Mesenchymal stem cell (in vitro differentiated cells and primary cell): ENCODE data around the gene HYDIN.

Experiments used
- DNase-seq: peaks from one replicate; pipeline ENCODE4 v3.0.0-alpha.2; 2013
- H2AFZ ChIP-seq: one replicate; pipeline ENCODE4 v1.6.1; 2013; ENCODE audit warnings: low read depth, mild to moderate bottlenecking, control low read depth, inconsistent platforms, low read length, moderate library complexity
- H2AK5ac ChIP-seq: 2 replicates; pipeline ENCODE4 v1.6.1; 2013; ENCODE audit warnings: low read length, moderate library complexity, mild to moderate bottlenecking, inconsistent platforms; ENCODE audit not compliant: severe bottlenecking
- H2BK120ac ChIP-seq: one replicate; pipeline ENCODE4 v1.6.1; 2013; ENCODE audit warnings: low read depth, mild to moderate bottlenecking, inconsistent platforms, low read length, moderate library complexity
- H2BK12ac ChIP-seq, 2 experiments: one replicate each; pipeline ENCODE4 v1.6.1; 2013; ENCODE audit warnings: inconsistent platforms in 2 of 2, low read length in 2 of 2, mild to moderate bottlenecking in 2 of 2, moderate library complexity in 2 of 2, control low read depth in 1 of 2
- H2BK15ac ChIP-seq: one replicate; pipeline ENCODE4 v1.6.1; 2013; ENCODE audit warnings: mild to moderate bottlenecking, low read depth, inconsistent platforms; ENCODE audit not compliant: poor library complexity, severe bottlenecking
- H2BK5ac ChIP-seq: 2 replicates; pipeline ENCODE4 v1.6.1; 2013; ENCODE audit warnings: low read depth, mild to moderate bottlenecking, low read length, control low read depth, inconsistent platforms; ENCODE audit not compliant: poor library complexity, severe bottlenecking
- H3K14ac ChIP-seq, 2 experiments: one replicate each; pipeline ENCODE4 v1.6.1; 2013; ENCODE audit warnings: inconsistent platforms in 2 of 2, low read length in 2 of 2, control low read depth in 1 of 2, mild to moderate bottlenecking in 1 of 2, moderate library complexity in 1 of 2
- H3K18ac ChIP-seq, 2 experiments: one replicate each; pipeline ENCODE4 v1.6.1; 2013; ENCODE audit warnings: inconsistent platforms in 2 of 2, low read length in 2 of 2, control low read depth in 1 of 2, low read depth in 1 of 2, mild to moderate bottlenecking in 1 of 2
- H3K23ac ChIP-seq, 2 experiments: one replicate each; pipeline ENCODE4 v1.6.1; 2013; ENCODE audit warnings: inconsistent platforms in 2 of 2, low read length in 2 of 2, mild to moderate bottlenecking in 2 of 2, moderate library complexity in 2 of 2, control low read depth in 1 of 2
- H3K27ac ChIP-seq: 2 replicates; pipeline ENCODE4 v1.5.1; 2013; ENCODE audit warnings: mild to moderate bottlenecking, moderate library complexity, low read length, control low read depth, inconsistent platforms; ENCODE audit not compliant: poor library complexity, severe bottlenecking
- H3K27me3 ChIP-seq, 2 experiments: 2 replicates each; pipeline versions ENCODE4 v1.6.1 to v1.7.0; 2013; ENCODE audit warnings: low read length in 2 of 2, mild to moderate bottlenecking in 2 of 2, moderate library complexity in 2 of 2, control low read depth in 1 of 2, inconsistent platforms in 1 of 2; ENCODE audit not compliant: control insufficient read depth in 1 of 2, insufficient read depth in 1 of 2
- H3K36me3 ChIP-seq, 2 experiments: 2 replicates each; pipeline versions ENCODE4 v1.6.1 to v1.7.0; 2013; ENCODE audit warnings: low read length in 2 of 2, control low read depth in 1 of 2, inconsistent platforms in 1 of 2, low read depth in 1 of 2, mild to moderate bottlenecking in 1 of 2; ENCODE audit not compliant: insufficient read depth in 2 of 2, control insufficient read depth in 1 of 2
- H3K4ac ChIP-seq, 2 experiments: one replicate each; pipeline ENCODE4 v1.6.1; 2013; ENCODE audit warnings: inconsistent platforms in 2 of 2, low read length in 2 of 2, mild to moderate bottlenecking in 2 of 2, moderate library complexity in 2 of 2, control low read depth in 1 of 2, low read depth in 1 of 2
- H3K4me1 ChIP-seq: 2 replicates; pipeline ENCODE4 v1.6.1; 2013; ENCODE audit warnings: low read depth, low read length, control low read depth; ENCODE audit not compliant: control insufficient read depth, insufficient read depth
- H3K4me2 ChIP-seq: 2 replicates; pipeline ENCODE4 v1.6.1; 2013; ENCODE audit warnings: low read length, mild to moderate bottlenecking, inconsistent platforms; ENCODE audit not compliant: poor library complexity, severe bottlenecking
- H3K4me3 ChIP-seq, 2 experiments: 2 replicates each; pipeline versions ENCODE4 v1.5.1 to v1.7.0; 2013; ENCODE audit warnings: low read length in 2 of 2, mild to moderate bottlenecking in 2 of 2, control low read depth in 1 of 2, low read depth in 1 of 2; ENCODE audit not compliant: insufficient read depth in 1 of 2
- H3K79me1 ChIP-seq: replicated peaks from 2 replicates; pipeline ENCODE4 v1.6.1; 2013; ENCODE audit warnings: mild to moderate bottlenecking, control low read depth, low read length, inconsistent platforms; ENCODE audit not compliant: poor library complexity, severe bottlenecking
- H3K9ac ChIP-seq: 2 replicates; pipeline ENCODE4 v1.7.0; 2013; ENCODE audit warnings: mild to moderate bottlenecking, low read length, moderate library complexity
- H3K9me3 ChIP-seq: 2 replicates; pipeline ENCODE4 v1.7.0; 2013; ENCODE audit warnings: mild to moderate bottlenecking, low read length; ENCODE audit not compliant: control insufficient read depth
- H4K8ac ChIP-seq: one replicate; pipeline ENCODE4 v1.6.1; 2013; ENCODE audit warnings: inconsistent platforms, mild to moderate bottlenecking, low read length, moderate library complexity
- H4K91ac ChIP-seq: one replicate; pipeline ENCODE4 v1.6.1; 2013; ENCODE audit warnings: mild to moderate bottlenecking, low read length, inconsistent platforms
- WGBS: methylation state at CpG from one replicate; pipeline ENCODE4 v1.1.7; 2013; ENCODE audit warnings: mixed read lengths; 5-methylcytosine and 5-hydroxymethylcytosine counted together

Gene HYDIN

GRCh38 chr16:71258372-71258771, 27.9 kb upstream of the HYDIN start:
- no peak overlapping the region for H3K4me2 ChIP-seq
- no peak overlapping the region for H2AK5ac ChIP-seq
- no peaks in the 10 kb centered on the region for H3K27me3 ChIP-seq
- no peak overlapping the region for H2BK120ac ChIP-seq
- 100% methylated on average over 1 of the region's 1 CpG for WGBS
- no peak overlapping the region for H2AFZ ChIP-seq
- no peak overlapping the region for H2BK15ac ChIP-seq
- H3K4me3 ChIP-seq = no peak overlapping the region
- H3K27ac ChIP-seq = no peak overlapping the region
- H3K36me3 ChIP-seq = no peaks in the 10 kb centered on the region
- no peaks in the 10 kb centered on the region for H3K4me1 ChIP-seq
- no peak overlapping the region for H3K14ac ChIP-seq
- H3K18ac ChIP-seq = no peak overlapping the region
- H4K8ac ChIP-seq = no peak overlapping the region
- H3K4ac ChIP-seq = no peak overlapping the region
- no peak overlapping the region for H2BK12ac ChIP-seq
- H3K9ac ChIP-seq = no peak overlapping the region
- no peaks in the 10 kb centered on the region for H3K79me1 ChIP-seq
- H4K91ac ChIP-seq = no peak overlapping the region
- H2BK5ac ChIP-seq = no peak overlapping the region
- H3K23ac ChIP-seq = no peak overlapping the region
- no peaks in the 10 kb centered on the region for H3K9me3 ChIP-seq
- DNase-seq = no peak

DNA sequence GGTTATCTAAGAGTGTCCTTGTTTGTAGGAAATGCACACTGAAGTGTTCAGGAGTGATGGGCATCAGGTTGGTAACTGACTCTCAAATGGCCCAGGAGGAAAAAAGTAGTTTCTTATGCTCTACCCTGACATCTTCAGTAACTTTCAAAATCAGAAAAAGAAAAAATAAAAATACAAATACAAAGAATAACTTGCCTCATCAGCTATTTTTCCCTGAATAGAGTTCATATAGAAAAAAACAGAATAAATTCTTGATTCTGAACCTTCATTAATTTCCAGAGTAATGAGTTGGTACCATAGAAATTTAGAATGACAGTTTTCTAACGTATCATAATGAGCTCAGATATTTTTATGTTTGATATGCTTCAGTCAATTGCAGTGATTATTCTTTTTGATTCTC, 27.2 kb upstream of the HYDIN start:
- Histone ChIP-seq H2AFZ (no peak overlapping the region), H3K14ac (no peak overlapping the region), H3K27ac (no peak overlapping the region), H2BK15ac (no peak overlapping the region), H3K18ac (no peak overlapping the region), H3K36me3 (no peaks in the 10 kb centered on the region), H3K9ac (no peak overlapping the region), H4K8ac (no peak overlapping the region), H3K79me1 (no peaks in the 10 kb centered on the region), H2BK5ac (no peak overlapping the region), H3K4ac (no peak overlapping the region), H3K27me3 (no peaks in the 10 kb centered on the region), H3K4me3 (no peak overlapping the region), H2AK5ac (no peak overlapping the region), H4K91ac (no peak overlapping the region), H3K4me2 (no peak overlapping the region), H3K23ac (no peak overlapping the region), H3K9me3 (no peaks in the 10 kb centered on the region), H2BK120ac (no peak overlapping the region), H3K4me1 (no peaks in the 10 kb centered on the region), H2BK12ac (no peak overlapping the region)
- no CpG with 5 or more reads among the region's 1 CpG for WGBS
- DNase-seq = no peak

DNA sequence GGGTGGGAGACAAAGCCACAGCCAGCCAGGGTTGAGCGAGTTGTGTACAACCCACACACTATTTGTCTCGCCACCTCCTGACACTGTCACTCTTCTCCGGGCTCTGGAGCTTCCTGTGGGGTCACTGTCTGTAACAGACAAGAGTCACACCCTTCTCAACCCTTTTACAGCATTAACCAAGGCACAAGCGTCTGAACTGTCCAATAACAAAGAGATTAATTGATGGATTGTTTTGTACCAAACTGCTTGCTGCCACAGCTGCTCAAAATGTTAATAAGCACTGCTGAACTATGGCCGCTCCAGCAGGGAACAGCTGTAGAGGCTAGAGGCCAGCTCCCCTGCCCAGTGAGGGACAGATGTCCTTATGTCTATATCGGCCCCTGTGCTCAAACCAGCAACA, 25.2 kb upstream of the HYDIN start:
- Histone ChIP-seq H3K4me2 (no peak overlapping the region), H4K8ac (no peak overlapping the region)

DNA sequence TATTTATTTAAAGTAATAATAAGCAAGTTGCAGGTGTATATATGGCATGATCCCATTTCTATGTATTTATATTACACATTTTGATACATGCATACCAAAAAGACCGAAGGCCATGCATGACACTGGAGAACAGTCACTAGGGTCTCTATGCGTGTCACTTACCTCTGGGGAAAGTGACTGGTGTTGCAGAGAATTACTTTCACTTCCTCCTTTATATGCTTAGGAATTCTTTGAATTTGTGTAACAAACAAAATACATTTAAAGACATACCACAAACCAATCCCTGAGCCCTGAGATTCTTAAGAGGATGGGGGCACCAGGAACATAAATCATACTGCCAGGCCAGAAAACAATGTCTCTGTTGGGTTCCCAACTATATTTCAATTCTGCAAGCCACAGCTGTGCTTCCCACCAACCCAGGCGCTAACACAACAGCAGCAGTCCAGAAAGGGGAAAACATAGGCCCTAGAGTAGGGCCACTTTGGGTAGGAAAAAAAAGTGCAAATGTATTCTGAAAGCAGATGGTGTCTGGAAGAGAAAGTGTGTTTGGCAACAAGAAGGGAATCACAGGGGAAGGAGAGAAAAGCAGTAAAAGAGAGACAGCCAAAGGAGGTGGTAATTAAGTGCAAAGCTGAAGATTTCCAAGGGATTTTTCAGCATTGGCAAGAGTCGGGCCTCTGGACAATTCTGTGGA, 24.5 kb upstream of the HYDIN start:
- H4K91ac ChIP-seq = no peak overlapping the region
- H3K23ac ChIP-seq = no peak overlapping the region
- H3K27me3 ChIP-seq = no peaks in the 10 kb centered on the region
- H2BK120ac ChIP-seq = no peak overlapping the region
- H3K79me1 ChIP-seq = no peaks in the 10 kb centered on the region
- no peak overlapping the region for H2BK5ac ChIP-seq
- no peak overlapping the region for H2AFZ ChIP-seq
- no peak overlapping the region for H3K4me2 ChIP-seq
- H3K36me3 ChIP-seq = no peaks in the 10 kb centered on the region
- no peak overlapping the region for H3K4ac ChIP-seq
- H3K14ac ChIP-seq = no peak overlapping the region
- no peak overlapping the region for H2BK15ac ChIP-seq
- no peak overlapping the region for H3K4me3 ChIP-seq
- H3K27ac ChIP-seq = no peak overlapping the region
- no peak overlapping the region for H4K8ac ChIP-seq
- H3K9me3 ChIP-seq = no peaks in the 10 kb centered on the region
- H3K9ac ChIP-seq = no peak overlapping the region
- DNase-seq = no peak
- H3K18ac ChIP-seq = no peak overlapping the region
- WGBS = 100% methylated on average over 1 of the region's 4 CpGs
- no peak overlapping the region for H2AK5ac ChIP-seq
- no peak overlapping the region for H2BK12ac ChIP-seq
- no peaks in the 10 kb centered on the region for H3K4me1 ChIP-seq

More for the DNA sequence above, 25.2 kb upstream of the HYDIN start:
- Histone ChIP-seq H4K91ac (no peak overlapping the region), H3K4me3 (no peak overlapping the region), H2AK5ac (no peak overlapping the region), H3K79me1 (no peaks in the 10 kb centered on the region), H3K18ac (no peak overlapping the region), H3K27me3 (no peaks in the 10 kb centered on the region), H3K27ac (no peak overlapping the region), H3K36me3 (no peaks in the 10 kb centered on the region), H2BK120ac (no peak overlapping the region), H2BK5ac (no peak overlapping the region), H2BK12ac (no peak overlapping the region), H3K9ac (no peak overlapping the region), H3K4ac (no peak overlapping the region), H2AFZ (no peak overlapping the region), H3K4me1 (no peaks in the 10 kb centered on the region), H2BK15ac (no peak overlapping the region), H3K14ac (no peak overlapping the region), H3K23ac (no peak overlapping the region), H3K9me3 (no peaks in the 10 kb centered on the region)
- no peak for DNase-seq
- 62% methylated on average over 5 of the region's 6 CpGs for WGBS
